HG03139 (cell line): Measurements from ENCODE around the gene YKT6.
"Not testable (repeated sequence)": the region's sequence is repeated elsewhere in the genome, so short reads cannot be mapped to it uniquely, and the experiment has no call there.

Experiments
- ATAC-seq: cut with Tn5 transposase; IDR thresholded peaks from one replicate; pipeline ENCODE4 v1.9.1; 2021; ENCODE audit not compliant: unreplicated experiment

The YKT6 gene

DNA sequence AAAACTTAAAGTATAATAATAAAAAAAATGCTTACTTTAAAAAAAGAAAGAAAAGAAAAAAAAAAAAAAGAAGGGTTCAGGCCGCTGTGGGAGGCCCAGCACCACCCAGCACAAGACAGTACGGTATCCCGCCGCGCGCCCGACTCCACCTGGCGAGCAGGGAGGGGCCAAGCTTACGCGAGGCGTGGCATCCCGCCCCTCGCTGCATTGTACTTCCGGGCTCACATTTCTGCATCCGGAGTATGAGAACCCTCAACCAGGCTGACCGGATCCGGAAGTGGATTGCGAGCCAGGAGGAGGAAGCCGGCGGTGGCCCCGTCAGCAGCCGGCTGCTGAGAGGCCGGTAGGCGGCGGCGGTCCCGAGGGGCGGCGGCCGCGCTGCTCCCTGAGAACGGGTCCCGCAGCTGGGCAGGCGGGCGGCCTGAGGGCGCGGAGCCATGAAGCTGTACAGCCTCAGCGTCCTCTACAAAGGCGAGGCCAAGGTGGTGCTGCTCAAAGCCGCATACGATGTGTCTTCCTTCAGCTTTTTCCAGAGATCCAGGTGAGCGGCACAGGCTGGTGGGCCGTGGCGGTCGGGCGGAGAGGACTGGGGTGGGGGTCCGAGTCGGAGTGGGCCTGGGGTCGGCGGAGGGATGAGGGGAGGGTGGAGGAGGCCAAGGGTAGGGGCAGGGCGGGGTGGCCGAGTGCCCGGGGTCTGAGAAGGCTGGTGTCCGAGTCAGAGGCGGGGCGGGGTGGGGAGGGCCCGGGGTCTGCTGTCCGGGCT is at the start of gene YKT6:
Gene YKT6, plus strand, starts transcription at position 280 of the 763 bp plus-strand sequence. Its CDS starts 158 bp downstream, at position 438.
- peak; percentile 99 for ATAC-seq

DNA sequence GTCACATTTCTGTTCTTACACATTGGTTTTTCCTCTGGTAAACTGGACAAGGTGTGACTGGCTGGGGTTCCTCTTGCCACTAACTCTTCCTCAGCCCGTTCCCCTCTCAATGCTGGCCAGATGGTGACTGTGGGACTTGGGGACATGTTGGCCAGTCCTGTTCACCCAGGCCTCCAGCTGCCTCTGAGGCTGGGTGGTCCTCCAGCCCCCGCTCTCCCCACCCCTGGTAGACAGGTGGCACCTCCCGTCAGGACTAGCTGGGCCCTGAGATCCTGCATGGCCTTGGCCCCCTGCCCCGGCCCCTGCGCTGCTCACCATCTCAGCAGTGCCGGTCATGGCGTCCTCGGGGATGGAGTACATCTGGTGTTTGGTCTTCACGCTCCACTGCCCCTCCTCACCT is 48.8 kb upstream of the YKT6 start:
- ATAC-seq: no peak

DNA sequence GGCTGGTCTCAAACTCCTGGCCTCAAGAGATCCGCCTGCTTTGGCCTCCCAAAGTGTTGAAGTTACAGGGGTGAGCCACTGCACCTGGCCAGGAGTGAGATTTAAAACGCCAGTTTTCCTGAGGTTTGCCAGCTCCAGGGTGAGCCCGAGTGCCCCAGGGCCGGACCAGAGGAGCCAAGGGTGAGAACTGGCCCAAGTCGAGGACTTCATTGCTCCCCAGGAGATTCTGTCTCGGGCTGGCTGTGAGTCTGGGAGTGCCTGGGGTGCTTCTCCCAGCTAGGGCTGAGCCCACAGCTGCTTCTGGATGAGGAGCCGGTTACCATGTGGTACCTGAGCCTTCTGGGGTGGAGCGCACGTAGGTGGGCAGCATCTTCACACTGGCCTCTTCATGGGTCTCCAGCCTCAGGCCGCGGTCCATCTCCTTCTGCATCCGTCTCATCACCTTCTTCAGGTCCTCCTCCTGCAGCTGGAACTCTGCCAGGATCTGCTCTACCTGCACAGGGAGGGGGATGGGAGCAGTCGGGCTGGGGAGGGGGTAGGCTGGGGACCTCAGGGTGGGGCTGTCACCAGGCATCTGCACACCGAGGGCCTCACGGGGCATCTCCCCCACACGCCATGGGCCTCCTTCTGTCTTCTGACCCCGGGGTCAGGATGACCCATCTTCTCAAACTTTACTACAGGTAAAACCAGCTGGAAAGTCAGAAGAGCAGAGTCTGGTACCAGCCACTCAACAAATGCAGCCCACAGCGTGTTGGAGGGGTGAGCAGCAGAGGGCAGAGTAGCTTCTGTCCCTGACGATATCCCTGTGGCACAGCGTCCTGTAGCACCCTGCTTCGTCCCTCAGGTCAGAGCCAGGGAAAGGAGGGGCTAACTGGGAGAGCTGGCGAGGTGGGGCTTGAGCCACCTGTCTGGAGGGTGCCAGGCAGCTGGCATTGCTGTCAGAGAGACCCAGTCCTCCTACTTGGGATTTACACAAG is 47.5 kb upstream of the YKT6 start:
- no peak for ATAC-seq

DNA sequence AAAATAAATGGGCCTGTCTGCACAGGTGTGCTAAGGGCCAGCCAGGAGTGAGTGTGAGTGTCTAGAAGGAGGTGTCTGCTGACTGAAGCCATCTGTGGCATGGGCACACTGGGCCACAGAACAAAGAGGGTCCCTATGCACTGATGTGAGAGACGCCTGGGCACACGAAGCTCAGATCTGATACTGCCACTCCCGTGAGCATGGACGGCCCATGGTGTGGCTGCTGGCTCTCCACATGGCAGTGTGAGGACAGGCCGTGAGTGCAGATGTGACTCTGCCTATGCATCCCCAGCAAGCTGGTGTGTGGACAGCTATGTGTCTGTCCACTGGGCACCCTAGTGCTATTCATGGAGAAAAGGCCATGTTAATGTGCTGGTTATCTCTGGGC is 46.8 kb upstream of the YKT6 start:
- no peak for ATAC-seq

DNA sequence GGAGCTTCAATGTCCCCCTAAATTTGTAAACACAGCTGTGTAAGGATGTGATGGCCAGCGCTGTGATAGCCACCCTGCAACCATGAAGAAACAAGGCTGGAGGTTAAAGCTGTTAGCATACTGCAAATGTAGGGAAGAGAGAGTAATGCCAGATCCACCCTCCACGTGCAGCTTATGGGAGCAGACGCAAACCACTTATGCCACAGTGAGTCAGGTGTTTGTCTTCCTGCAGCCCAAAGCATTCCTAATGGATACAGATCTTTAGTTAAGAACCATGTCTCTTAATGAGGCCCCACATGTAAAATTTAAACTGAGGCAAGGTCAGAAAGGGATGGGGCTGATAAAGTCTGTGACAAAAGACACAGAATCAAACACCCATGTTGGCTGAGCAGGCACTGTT is 46.1 kb upstream of the YKT6 start:
- no peak for ATAC-seq

DNA sequence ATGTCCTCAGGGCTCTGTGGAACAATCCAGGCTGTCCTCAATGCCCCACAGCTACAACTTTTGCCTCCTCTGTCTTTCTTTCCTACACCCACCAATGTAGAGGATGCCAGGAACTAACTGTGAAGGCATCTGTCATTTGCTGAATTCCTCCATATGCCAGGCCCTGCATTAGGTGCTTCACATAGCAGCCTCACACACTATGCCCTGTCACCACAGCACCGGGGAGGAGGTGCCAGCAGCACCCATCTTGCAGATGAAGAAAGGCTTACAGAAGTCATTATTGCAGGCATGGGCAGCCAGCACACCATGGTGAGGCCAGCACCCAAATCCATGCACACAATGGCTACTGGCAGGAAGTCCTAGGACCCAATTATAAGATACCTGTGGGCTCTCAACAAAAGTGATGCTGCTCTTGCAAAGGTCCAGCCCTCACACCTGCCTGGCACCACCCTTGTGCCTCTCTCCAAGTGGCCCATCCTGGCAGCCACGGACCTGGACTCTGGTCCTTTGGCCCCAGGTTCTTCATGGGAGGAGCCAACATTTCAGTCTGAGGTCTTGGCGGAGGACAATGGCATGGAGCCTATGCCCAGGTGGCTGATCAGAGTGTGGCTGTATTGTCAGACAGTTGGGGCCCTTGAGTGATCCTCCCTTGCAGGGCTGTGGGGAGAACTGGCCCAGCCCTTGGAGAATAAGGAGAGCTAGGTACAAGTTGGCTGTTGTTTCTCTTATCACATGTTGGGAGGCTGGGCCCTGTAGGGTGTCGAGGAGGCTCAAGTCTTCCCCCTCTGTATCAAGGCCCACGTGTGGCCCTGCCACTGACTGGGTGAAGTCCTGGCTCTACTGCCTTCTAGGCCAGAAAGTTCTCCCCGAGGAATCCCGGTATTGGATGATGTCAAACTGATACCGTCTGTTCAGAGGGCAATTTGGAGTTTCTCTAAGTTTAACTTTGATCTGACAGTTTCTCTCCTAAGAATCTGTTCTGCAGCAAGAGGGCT is 45.3 kb upstream of the YKT6 start:
- ATAC-seq: no peak

DNA sequence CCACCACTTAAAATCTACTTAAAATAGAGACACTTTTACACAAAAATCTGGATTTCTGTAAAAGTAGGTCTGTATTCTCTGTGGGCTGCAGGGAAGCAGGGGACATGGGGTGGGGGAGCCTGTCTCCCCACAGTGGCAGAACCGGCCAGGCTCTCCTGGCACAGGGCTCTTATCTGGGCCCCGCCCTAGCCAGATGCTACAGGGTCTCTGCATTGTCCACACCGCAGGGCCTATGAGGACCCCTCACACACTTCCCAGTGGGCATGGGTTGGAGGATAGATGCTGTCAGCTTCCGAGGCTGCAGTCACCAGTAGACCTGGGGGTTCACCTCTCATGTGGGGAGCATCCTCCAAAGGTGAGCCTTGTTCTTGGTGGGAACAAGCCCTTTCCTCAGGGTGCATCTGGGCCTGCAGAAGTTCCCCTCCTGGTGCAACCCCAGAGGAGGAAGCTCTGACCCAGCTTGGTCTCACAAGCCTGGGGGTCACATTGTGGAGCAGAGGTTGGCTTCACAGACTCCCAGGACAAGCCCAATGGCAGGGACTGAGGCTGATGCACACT is 44.2 kb upstream of the YKT6 start:
- no peak for ATAC-seq

DNA sequence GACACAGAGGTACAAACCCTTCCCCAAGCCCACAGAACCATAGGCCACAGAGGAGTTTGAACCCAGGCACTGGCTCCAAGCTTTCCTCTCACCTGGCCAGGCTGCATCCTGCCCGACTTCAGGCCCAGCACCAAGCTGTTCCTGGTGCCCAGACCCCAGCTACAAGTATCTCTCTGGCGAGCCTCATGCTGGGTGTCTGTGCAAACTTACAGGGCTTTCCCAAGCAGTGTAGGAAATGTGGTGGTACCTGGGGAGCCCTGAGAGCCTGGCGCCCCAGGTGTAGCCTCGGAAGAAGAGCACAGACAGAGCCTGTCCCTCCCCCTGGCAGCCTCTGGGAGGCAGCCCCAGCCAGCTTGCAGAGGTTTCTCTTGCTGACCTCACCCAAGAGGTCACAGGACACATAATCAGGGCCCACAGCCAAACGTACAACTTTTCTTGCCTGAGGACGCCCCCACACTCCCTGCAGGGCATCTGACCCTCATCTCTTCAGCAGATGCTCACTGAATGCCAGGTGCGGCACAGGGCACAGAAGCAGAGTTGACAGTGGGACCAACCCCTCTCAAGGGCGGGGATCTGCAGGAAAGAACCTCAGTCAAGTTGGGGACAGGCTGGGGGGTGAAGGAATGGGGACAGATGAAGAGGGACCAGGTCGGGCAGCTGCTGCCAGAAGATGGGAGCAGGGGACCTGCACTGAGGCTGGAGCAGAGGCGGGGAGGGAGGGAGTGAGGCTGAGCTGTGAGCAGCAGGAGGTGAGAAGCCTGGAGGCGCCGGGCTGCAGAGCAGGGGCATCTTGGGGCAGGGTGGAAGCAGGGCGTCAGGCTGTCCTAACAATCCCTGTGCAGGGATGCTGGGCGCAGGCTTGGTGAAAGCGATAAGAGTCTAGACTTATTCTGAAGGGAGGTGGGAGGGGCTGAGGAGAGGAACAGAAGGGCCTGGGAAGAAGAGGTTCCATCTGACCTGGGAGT is 43.4 kb upstream of the YKT6 start:
- no peak for ATAC-seq

DNA sequence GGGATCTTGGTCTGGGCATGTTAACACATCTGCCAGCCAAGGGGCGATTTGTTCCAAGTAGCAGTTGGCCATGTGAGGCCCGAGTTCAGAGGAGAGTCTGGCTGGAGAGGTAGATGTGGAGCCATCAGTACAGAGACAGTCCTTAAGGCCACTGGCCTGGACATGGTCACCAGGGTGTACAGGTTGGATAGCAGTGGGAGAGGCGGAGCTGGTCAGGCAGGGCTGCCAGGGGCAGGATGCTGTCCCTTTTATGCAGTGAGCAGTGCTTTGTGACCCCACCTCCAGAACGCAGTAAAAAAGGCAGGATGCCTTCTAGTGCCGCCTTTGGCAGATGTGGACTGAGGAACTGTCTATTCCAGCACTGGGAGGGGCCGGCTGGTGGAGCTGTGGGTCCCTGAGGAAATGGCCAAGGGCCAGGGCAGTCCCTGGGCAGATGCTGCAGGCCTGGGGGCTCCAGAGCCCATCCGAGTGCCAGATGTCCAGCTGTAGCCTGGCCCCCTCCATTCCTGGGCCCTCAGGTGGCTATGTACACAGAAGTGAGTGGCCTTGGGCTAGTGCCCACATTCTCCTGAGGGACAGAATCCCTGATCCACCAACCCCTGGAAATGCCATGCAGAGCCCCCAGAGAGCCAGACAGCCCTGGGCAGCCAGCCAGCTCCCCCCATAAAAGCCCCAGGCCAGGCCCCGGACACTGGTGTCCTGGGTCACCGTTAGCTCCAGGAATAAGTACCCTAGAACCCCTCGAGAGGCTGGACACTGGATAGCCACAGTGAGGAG is 42.5 kb upstream of the YKT6 start:
- no peak for ATAC-seq

DNA sequence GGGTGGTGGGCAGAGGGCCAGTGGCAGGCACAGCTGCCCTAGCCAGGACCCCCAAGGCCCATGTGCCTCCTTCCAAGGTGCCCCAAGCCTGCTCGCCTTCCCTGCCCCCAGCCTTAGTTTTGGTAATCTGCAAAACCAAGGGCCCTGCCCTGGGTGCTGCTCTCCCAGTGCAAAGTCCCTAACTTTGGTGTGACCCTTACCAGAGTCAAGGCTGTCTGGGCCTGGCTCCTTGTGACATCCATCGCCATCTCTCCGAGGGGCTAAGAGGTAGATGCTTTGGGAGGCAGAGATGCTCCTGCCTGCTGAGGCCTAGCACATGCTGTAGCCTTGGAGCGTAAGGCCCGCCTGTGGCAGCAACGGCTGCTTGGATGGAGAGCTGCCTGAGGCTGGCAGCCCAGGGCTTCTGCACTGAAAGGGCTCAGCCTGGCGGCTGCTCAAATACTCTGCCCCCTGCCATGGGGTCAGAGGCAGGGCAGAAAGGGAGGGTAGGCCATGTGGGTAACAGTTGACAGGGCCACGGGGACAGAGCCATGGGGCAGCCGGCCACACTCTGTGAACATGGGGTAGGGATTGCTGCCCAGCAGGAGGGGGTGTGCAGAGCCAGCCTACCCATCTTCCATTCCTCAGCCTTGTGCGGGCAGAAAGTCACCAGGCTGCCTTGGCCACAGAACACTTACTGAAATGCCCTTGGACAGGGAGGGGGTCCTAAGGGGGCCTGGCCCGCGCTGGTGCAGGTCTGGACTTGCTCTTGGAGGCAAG is 41.7 kb upstream of the YKT6 start:
- no peak for ATAC-seq

DNA sequence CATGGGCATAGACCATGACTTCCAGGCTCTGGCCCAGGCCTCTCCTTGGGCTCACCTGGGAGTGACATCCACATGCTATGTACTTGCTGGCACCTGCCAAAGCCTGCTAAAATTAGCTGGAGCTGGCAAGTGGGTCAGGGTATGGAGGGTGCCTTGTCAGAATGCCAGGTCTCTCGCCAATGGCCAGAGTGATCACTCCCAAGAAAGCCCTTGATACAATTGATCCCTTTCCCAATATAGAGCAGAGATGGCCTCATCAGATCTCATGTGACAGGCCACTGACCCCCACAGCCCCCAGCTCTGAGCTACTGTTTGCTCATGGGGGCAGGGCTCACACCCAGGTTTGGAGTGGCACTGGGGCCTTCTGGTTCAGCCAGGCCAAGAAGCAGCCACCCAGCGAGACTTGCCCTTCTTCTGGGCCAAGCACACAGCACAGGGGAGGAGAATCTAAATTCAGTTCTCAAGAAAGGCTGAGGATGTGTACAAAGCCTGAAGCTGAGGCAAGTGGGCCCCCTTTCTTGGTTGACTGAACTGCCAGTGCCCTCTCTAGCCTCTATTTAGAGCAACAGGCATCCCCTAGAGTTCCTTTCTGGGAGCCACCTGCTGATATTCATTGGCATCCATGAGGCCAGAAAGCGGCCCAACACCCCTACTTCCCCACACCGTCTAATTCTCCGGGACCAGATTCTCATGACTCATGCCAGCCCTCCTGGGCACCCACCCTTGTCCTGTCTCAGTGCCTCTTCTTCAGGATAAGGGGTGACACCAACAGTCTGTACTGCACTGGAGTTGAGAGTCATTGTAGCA is 40.8 kb upstream of the YKT6 start:
- ATAC-seq: no peak

DNA sequence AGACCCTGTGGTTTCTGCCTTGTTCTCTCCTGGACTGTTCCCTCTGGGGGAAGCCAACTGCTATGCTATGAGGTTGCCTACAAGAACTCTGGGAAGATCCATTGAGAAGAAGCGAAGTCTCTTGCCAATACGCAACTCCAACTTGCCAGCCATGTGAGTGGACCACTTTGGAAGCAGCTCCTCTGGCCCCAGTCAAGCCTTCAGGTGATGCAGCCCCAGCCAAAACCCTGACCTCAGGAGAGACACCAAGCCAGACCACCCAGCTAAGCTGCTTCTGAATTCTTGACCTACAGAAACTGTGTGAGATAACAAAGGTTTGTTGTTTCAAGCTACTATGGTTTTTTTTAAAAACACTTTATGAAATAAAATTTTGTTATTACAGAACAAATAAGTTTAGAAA is 39.4 kb upstream of the YKT6 start:
- no peak for ATAC-seq

DNA sequence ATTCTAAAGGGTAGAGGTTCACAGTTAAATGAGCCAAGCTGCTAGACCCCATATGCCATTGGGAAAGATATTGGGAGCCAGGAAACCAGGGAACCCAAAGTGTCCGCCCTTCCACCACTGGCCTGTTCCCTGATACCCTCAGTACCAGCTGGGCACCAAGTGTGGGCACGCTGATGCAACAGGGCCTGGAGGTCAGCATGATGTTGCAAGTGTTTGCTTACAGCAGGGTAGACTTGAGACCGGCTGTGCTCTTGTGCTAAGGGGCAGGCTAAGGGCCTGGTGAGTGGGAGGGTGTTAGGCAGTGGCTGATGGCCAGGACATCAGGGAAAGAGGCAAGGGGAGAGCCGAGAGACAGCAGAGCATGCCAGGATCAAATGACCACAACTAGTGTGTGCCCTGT is 38.6 kb upstream of the YKT6 start:
- ATAC-seq: no peak

DNA sequence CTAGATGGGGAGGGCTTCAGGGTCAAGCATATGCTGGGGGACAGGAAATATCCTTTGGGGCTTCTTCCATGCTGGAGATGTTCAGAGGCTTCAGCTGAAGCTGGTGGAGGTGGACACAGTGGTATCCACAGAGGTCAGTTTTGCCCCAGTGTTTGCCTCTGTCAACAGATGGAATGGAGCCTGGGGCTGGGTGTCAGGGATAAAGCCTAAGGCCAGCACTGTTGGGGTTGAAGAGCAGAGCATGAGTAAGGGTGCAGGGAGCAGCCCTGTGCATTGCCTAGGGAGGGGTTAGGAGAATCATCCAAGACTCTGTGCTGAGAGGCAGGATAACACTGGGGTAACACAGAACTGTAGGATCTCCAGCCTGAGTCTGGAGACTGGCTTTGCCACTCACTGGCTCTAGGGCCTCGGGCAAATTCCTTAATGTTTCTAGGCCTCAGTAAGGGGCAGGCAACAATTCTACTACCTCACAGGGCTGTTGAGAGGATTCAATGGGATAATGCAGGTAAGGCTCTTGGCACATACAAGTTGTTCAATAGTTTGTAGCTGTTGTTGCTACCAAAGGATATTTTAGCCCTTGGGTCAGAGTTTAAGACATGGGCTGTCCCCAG is 37.9 kb upstream of the YKT6 start:
- ATAC-seq: no peak

DNA sequence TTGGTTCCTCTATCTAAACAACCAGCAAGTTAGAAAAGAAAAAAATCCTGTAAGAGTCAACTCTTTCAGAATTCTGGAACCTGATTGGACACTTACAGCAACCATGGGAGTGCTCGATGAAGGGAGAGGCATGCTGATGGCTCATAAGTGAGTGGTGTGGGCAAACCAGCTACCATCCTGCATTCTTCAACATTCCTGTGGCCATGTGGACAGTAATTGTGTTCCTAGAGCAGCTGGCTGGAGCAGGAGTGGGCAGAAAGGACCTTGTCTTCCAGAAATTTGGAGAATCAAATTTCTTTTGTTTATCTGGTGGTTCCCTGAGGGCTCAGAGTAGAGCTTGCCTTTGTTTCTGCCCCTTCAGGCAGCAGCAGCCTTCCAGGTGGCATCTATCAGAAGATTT is 37.2 kb upstream of the YKT6 start:
- ATAC-seq: no peak

DNA sequence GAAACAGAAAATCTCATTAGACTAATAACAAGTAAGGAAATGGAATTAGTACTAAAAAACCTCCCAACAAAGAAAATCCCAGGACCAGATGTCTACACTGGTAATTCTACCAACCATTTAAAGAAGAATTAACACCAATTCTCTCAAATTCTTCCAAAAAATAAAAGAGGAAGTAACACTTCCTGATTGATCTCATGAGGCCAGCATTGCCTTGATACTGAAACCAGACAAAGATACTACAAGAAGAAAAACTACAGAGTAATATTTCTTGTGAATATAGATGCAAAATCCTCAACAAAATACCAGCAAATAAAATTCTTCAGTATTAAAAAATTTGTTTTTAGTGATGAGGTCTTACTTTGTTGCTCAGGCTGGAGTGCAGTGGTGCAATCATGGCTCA is 32.9 kb upstream of the YKT6 start:
- ATAC-seq: no peak

DNA sequence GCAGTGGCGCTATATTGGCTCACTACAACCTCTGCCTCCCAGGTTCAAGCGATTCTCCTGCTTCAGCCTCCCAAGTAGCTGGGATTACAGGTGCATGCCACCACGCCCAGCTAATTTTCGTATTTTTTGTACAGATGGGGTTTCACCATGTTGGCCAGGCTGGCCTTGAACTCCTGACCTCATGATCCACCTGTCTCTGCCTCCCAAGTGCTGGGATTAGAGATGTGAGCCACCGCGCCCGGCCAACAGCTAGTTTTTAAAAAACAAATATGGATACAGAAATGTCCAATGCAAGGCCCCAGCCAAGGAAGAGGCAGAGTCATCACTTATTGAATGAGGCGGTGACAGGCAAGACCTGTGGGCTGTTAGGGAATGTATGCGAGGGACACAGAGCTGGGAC is 28.9 kb upstream of the YKT6 start:
- ATAC-seq: not testable (repeated sequence)
